ENCODE measurements around the gene TARS1.

Gene TARS1

GRCh38 chr5:33501260-33501659 lies 60.5 kb downstream of the TARS1 start (continued):
- TF ChIP-seq ZNF513 (tag by site-specific recombination; IDR thresholded peaks at IDR 0.05) = no peak
- TF ChIP-seq YY1 (tag by site-specific recombination; IDR thresholded peaks at IDR 0.05) = no peak
- TF ChIP-seq ZNF146 (tag by site-specific recombination; IDR thresholded peaks at IDR 0.05) = no peak

GRCh38 chr5:33501899-33502298 lies 61.1 kb downstream of the TARS1 start:
- ChIA-PET POLR2A (no interaction called here), CTCF (interaction anchor here (0.6 kb wide), 1 partner anchor 19 kb away, joined by 5 read pairs; no protein-coding TSS in a partner anchor)

GRCh38 chr5:33504570-33504969 lies 63.8 kb downstream of the TARS1 start:
- CTCF ChIA-PET = interaction anchor here (0.6 to 1.0 kb wide), 2 partner anchors 9 to 82 kb away, joined by 3 read pairs; no protein-coding TSS in a partner anchor
- POLR2A ChIA-PET = no interaction called here

More at GRCh38 chr5:33501899-33502298, 61.1 kb downstream of the TARS1 start:
- Histone ChIP-seq H3K27ac (ENCODE audit: extremely low read depth, low read depth, low read length) (no peak overlapping the region), H3K36me3 (ENCODE audit: control insufficient read depth in 2 of 2, insufficient read depth in 1 of 2, low read length in 2 of 2) (no peaks in the 10 kb centered on the region), H3K9me3 (ENCODE audit: control insufficient read depth, insufficient read depth, low read depth, low read length) (no peaks in the 10 kb centered on the region), H3K4me3 (ENCODE audit: low read depth, low read length) (no peak overlapping the region), H3K4me1 (ENCODE audit: control insufficient read depth, insufficient read depth, low read length) (no peaks in the 10 kb centered on the region)
- TF ChIP-seq ZNF449 (tag by site-specific recombination; IDR thresholded peaks at IDR 0.05) (no peak), ZNF362 (tag by site-specific recombination; IDR thresholded peaks at IDR 0.05) (no peak)

GRCh38 chr5:33507426-33507825 lies 66.7 kb downstream of the TARS1 start:
- no peak for TF ChIP-seq SETDB1 (IDR thresholded peaks at IDR 0.05; ENCODE audit: insufficient read length, low read length)
- TF ChIP-seq ZNF626 (tag by site-specific recombination; IDR thresholded peaks at IDR 0.05) = no peak
- no peak for TF ChIP-seq ZNF610 (tag by site-specific recombination; IDR thresholded peaks at IDR 0.05; ENCODE audit: borderline replicate concordance)
- no peak for TF ChIP-seq ZNF16 (tag by site-specific recombination; IDR thresholded peaks at IDR 0.05; ENCODE audit: low read depth)
- no peak for TF ChIP-seq KLF10 (tag by site-specific recombination; IDR thresholded peaks at IDR 0.05)
- no peaks in the 10 kb centered on the region for H3K36me3 ChIP-seq (ENCODE audit: control insufficient read depth in 2 of 2, insufficient read depth in 1 of 2, low read length in 2 of 2)
- ChIA-PET CTCF (no interaction called here), POLR2A (no interaction called here)
- no peaks in the 10 kb centered on the region for H3K4me1 ChIP-seq (ENCODE audit: control insufficient read depth, insufficient read depth, low read length)
- H3K4me3 ChIP-seq (ENCODE audit: low read depth, low read length) = no peak overlapping the region
- no peaks in the 10 kb centered on the region for H3K9me3 ChIP-seq (ENCODE audit: control insufficient read depth, insufficient read depth, low read depth, low read length)
- no peak overlapping the region for H3K27ac ChIP-seq (ENCODE audit: extremely low read depth, low read depth, low read length)

More at GRCh38 chr5:33504570-33504969, 63.8 kb downstream of the TARS1 start:
- Histone ChIP-seq H3K4me3 (ENCODE audit: low read depth, low read length) (no peak overlapping the region), H3K4me1 (ENCODE audit: control insufficient read depth, insufficient read depth, low read length) (no peaks in the 10 kb centered on the region), H3K27ac (ENCODE audit: extremely low read depth, low read depth, low read length) (no peak overlapping the region), H3K9me3 (ENCODE audit: control insufficient read depth, insufficient read depth, low read depth, low read length) (no peaks in the 10 kb centered on the region), H3K36me3 (ENCODE audit: control insufficient read depth in 2 of 2, insufficient read depth in 1 of 2, low read length in 2 of 2) (no peaks in the 10 kb centered on the region)
- TF ChIP-seq ZNF426 (tag by site-specific recombination; IDR thresholded peaks at IDR 0.05) = no peak
- TF ChIP-seq PRDM4 (tag by site-specific recombination; IDR thresholded peaks at IDR 0.05) = no peak
- TF ChIP-seq SALL2 (tag by site-specific recombination; IDR thresholded peaks at IDR 0.05; ENCODE audit: borderline replicate concordance) = no peak
